ENCODE measurements around the gene ZNF138. TPM values are rescaled to one million over a fixed set of nuclear protein-coding genes. Genes with fewer than 3 reads are reported as not detected.
"Not testable (repeated sequence)": the region's sequence is repeated elsewhere in the genome, so short reads cannot be mapped to it uniquely, and the experiment has no call there.

The ZNF138 gene
- total RNA-seq, 1 experiment from 2014 or later, result 7.6 TPM

- ATAC-seq, result no peak
- Histone ChIP-seq H3K4me3 (ENCODE audit: low read depth in 2 of 2, low read length in 2 of 2) (no peak overlapping the region), H3K36me3 (ENCODE audit: control insufficient read depth, insufficient read depth, low read length) (no peaks in the 10 kb centered on the region), H3K9me3 (ENCODE audit: control insufficient read depth, insufficient read depth, low read depth, low read length) (no peaks in the 10 kb centered on the region), H3K4me1 (ENCODE audit: control insufficient read depth, insufficient read depth, low read length) (no peaks in the 10 kb centered on the region), H3K27me3 (ENCODE audit: control insufficient read depth, insufficient read depth, low read length) (no peaks in the 10 kb centered on the region), H3K27ac (ENCODE audit: low read length) (no peak overlapping the region)
- TF ChIP-seq CTCF (IDR thresholded peaks at IDR 0.05) (no peak), SIN3A (IDR thresholded peaks at IDR 0.05; ENCODE audit: borderline replicate concordance, insufficient read depth, low read depth, low read length) (no peak), POLR2AphosphoS5 (IDR thresholded peaks at IDR 0.05; ENCODE audit: low read depth, low read length) (no peak), TCF7L2 (IDR thresholded peaks at IDR 0.05; ENCODE audit: low read depth, low read length) (no peak)
- TF ChIP-seq, protein P1, sequence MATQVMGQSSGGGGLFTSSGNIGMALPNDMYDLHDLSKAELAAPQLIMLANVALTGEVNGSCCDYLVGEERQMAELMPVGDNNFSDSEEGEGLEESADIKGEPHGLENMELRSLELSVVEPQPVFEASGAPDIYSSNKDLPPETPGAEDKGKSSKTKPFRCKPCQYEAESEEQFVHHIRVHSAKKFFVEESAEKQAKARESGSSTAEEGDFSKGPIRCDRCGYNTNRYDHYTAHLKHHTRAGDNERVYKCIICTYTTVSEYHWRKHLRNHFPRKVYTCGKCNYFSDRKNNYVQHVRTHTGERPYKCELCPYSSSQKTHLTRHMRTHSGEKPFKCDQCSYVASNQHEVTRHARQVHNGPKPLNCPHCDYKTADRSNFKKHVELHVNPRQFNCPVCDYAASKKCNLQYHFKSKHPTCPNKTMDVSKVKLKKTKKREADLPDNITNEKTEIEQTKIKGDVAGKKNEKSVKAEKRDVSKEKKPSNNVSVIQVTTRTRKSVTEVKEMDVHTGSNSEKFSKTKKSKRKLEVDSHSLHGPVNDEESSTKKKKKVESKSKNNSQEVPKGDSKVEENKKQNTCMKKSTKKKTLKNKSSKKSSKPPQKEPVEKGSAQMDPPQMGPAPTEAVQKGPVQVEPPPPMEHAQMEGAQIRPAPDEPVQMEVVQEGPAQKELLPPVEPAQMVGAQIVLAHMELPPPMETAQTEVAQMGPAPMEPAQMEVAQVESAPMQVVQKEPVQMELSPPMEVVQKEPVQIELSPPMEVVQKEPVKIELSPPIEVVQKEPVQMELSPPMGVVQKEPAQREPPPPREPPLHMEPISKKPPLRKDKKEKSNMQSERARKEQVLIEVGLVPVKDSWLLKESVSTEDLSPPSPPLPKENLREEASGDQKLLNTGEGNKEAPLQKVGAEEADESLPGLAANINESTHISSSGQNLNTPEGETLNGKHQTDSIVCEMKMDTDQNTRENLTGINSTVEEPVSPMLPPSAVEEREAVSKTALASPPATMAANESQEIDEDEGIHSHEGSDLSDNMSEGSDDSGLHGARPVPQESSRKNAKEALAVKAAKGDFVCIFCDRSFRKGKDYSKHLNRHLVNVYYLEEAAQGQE (IDR thresholded peaks at IDR 0.05; ENCODE audit: insufficient read depth in 1 of 2, low read depth in 2 of 2, low read length in 1 of 2), result no peak
- DNase-seq (ENCODE audit: low read depth, low spot score), result no peak
- CTCF ChIA-PET, result no interaction called here
- no TSS peak for BruUV-seq (replicated peaks)
- intact Hi-C loops (cut with micrococcal nuclease; ENCODE audit: unreplicated experiment) (no loop called here), in situ Hi-C loops (cut with HindIII; ENCODE audit: low pct_unique_long_range_greater_than_20kb, low sequenced_read_pairs) (no loop called here)
- POLR2A ChIA-PET, result no interaction called here
Measured at GRCh38 chr7:64863021-64863420, 68.8 kb downstream of the ZNF138 start.

- H3K4me1 ChIP-seq (ENCODE audit: control insufficient read depth, insufficient read depth, low read length); H3K27me3 ChIP-seq (ENCODE audit: control insufficient read depth, insufficient read depth, low read length); in situ Hi-C loops (cut with HindIII; ENCODE audit: low pct_unique_long_range_greater_than_20kb, low sequenced_read_pairs); DNase-seq (ENCODE audit: low read depth, low spot score); CTCF ChIA-PET; ATAC-seq; POLR2A ChIA-PET; H3K9me3 ChIP-seq (ENCODE audit: control insufficient read depth, insufficient read depth, low read depth, low read length); BruUV-seq (replicated peaks); H3K4me3 ChIP-seq (ENCODE audit: low read depth in 2 of 2, low read length in 2 of 2); intact Hi-C loops (cut with micrococcal nuclease; ENCODE audit: unreplicated experiment); H3K27ac ChIP-seq (ENCODE audit: low read length); H3K36me3 ChIP-seq (ENCODE audit: control insufficient read depth, insufficient read depth, low read length): not testable (repeated sequence)
Measured at GRCh38 chr7:64863530-64863929, 69.3 kb downstream of the ZNF138 start.

DNA sequence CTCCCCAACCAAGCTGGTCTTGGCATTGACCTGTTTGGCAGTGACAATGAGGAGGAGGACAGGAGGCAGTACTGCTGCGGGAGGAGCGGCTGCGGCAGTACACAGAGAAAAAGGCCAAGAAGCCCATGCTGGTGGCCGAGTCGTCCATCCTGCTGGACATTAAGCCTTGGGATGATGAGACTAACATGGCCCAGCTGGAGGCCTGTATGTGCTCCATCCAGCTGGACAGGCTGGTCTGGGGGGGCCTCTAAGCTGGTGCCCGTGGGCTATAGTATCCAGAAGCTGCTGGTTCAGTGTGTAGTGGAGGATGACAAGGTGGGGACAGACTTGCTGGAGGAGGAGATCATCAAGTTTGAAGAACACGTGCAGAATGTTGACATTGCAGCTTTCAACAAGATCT is 69.7 kb downstream of the ZNF138 start:
- Histone ChIP-seq H3K27ac (ENCODE audit: low read length) (no peak overlapping the region), H3K4me1 (ENCODE audit: control insufficient read depth, insufficient read depth, low read length) (no peaks in the 10 kb centered on the region), H3K4me3 (ENCODE audit: low read depth in 2 of 2, low read length in 2 of 2) (no peak overlapping the region), H3K9me3 (ENCODE audit: control insufficient read depth, insufficient read depth, low read depth, low read length) (no peaks in the 10 kb centered on the region), H3K36me3 (ENCODE audit: control insufficient read depth, insufficient read depth, low read length) (no peaks in the 10 kb centered on the region), H3K27me3 (ENCODE audit: control insufficient read depth, insufficient read depth, low read length) (no peaks in the 10 kb centered on the region)
- BruUV-seq (replicated peaks), result no TSS peak
- ChIA-PET POLR2A (no interaction called here), CTCF (no interaction called here)
- TF ChIP-seq TCF7L2 (IDR thresholded peaks at IDR 0.05; ENCODE audit: low read depth, low read length), result no peak
- TF ChIP-seq, protein P1 (IDR thresholded peaks at IDR 0.05; ENCODE audit: insufficient read depth in 1 of 2, low read depth in 2 of 2, low read length in 1 of 2), result no peak
- TF ChIP-seq POLR2AphosphoS5 (IDR thresholded peaks at IDR 0.05; ENCODE audit: low read depth, low read length), result no peak
- no peak for TF ChIP-seq CTCF (IDR thresholded peaks at IDR 0.05)
- no peak for TF ChIP-seq SIN3A (IDR thresholded peaks at IDR 0.05; ENCODE audit: borderline replicate concordance, insufficient read depth, low read depth, low read length)
- ATAC-seq (no peak), DNase-seq (ENCODE audit: low read depth, low spot score) (no peak)
- intact Hi-C loops (cut with micrococcal nuclease; ENCODE audit: unreplicated experiment), result no loop called here
- in situ Hi-C loops (cut with HindIII; ENCODE audit: low pct_unique_long_range_greater_than_20kb, low sequenced_read_pairs), result no loop called here

Data from Panc1 (cell line).